SK-N-SH (cell line): ENCODE data around the gene PTPRD. TPM values are rescaled to one million over a fixed set of nuclear protein-coding genes. Genes with fewer than 3 reads are reported as not detected.

Experiments
- CTCF ChIA-PET: fragments of 300-600, 350-600 bp; formaldehyde crosslinking; extraction: SDS; loops from one replicate; lab custom pipeline; 2021; lab: Yijun Ruan, JAX
- POLR2A ChIA-PET: fragments of 350-600 bp; sonication (Branson Sonifier 250); formaldehyde crosslinking; extraction: SDS; loops from one replicate; lab custom pipeline; 2020; ENCODE audit warnings: antibody characterized with exemption, inconsistent platforms; lab: Yijun Ruan, JAX
- DNase-seq: peaks from one replicate; pipeline ENCODE4 v3.0.0; 2012
- H2AFZ ChIP-seq: fragments of 200-600 bp; sonication (generic); 2 replicates; pipeline ENCODE4 v1.8.1; 2016; ENCODE audit warnings: antibody characterized with exemption, mild to moderate bottlenecking, low read depth
- H3F3A ChIP-seq: fragments of 200-600 bp; sonication (generic); replicated peaks from 2 replicates; pipeline ENCODE3; 2016; ENCODE audit warnings: antibody characterized with exemption, mild to moderate bottlenecking; ENCODE audit not compliant: insufficient read depth
- H3K27ac ChIP-seq, 2 experiments: fragments of 200-500 bp in 1 of 2; fragments of 200-600 bp in 1 of 2; sonication (Bioruptor generic) in 1 of 2; sonication (generic), shearing (Covaris generic) in 1 of 2; 2 replicates each; pipeline versions ENCODE4 v1.5.1 to v1.6.1; 2014 to 2016; ENCODE audit warnings: low read depth in 2 of 2, inconsistent platforms in 1 of 2, low read length in 1 of 2, mild to moderate bottlenecking in 1 of 2, mixed read lengths in 1 of 2
- H3K27me3 ChIP-seq: fragments of 200-600 bp; sonication (generic), shearing (Covaris generic); 2 replicates; pipeline ENCODE4 v1.6.1; 2016; ENCODE audit warnings: mixed run types; ENCODE audit not compliant: insufficient read depth
- H3K36me3 ChIP-seq, 2 experiments: fragments of 200-500 bp in 1 of 2; fragments of 200-600 bp in 1 of 2; sonication (Bioruptor generic) in 1 of 2; sonication (generic) in 1 of 2; replicated peaks in 1 of 2; 2 replicates each; pipeline versions ENCODE3 to v1.5.1; 2014 to 2016; ENCODE audit warnings: low read length in 1 of 2, mild to moderate bottlenecking in 1 of 2; ENCODE audit not compliant: insufficient read depth in 2 of 2, control insufficient read depth in 1 of 2
- H3K4me1 ChIP-seq, 2 experiments: fragments of 200-500 bp in 1 of 2; fragments of 200-600 bp in 1 of 2; sonication (Bioruptor generic) in 1 of 2; sonication (generic), shearing (Covaris generic) in 1 of 2; 2 replicates each; pipeline versions ENCODE4 v1.5.1 to v1.6.1; 2014 to 2016; ENCODE audit warnings: low read depth in 1 of 2, low read length in 1 of 2, mixed run types in 1 of 2; ENCODE audit not compliant: insufficient read depth in 2 of 2, control insufficient read depth in 1 of 2
- H3K4me2 ChIP-seq: fragments of 200-600 bp; sonication (generic), shearing (Covaris generic); 2 replicates; pipeline ENCODE4 v1.6.1; 2017; ENCODE audit warnings: mixed run types
- H3K4me3 ChIP-seq, 2 experiments: fragments of 200-500 bp in 1 of 2; fragments of 200-600 bp in 1 of 2; sonication (Bioruptor generic) in 1 of 2; sonication (generic), shearing (Covaris generic) in 1 of 2; 2 replicates each; pipeline versions ENCODE4 v1.5.1 to v1.8.1; 2014 to 2016; ENCODE audit warnings: low read depth in 2 of 2, inconsistent platforms in 1 of 2, low read length in 1 of 2, mild to moderate bottlenecking in 1 of 2, mixed read lengths in 1 of 2, moderate library complexity in 1 of 2
- H3K79me2 ChIP-seq: fragments of 200-600 bp; sonication (generic); 2 replicates; pipeline ENCODE4 v1.8.1; 2017; ENCODE audit warnings: mild to moderate bottlenecking; ENCODE audit not compliant: insufficient read depth
- H3K9ac ChIP-seq: fragments of 200-600 bp; sonication (generic); 2 replicates; pipeline ENCODE4 v1.6.1; 2017; ENCODE audit warnings: mixed run types
- H3K9me2 ChIP-seq: fragments of 200-600 bp; sonication (generic); 2 replicates; pipeline ENCODE4 v1.6.1; 2017; ENCODE audit warnings: mixed run types
- H3K9me3 ChIP-seq: fragments of 200-600 bp; sonication (generic); 2 replicates; pipeline ENCODE4 v1.6.1; 2017; ENCODE audit warnings: mixed run types, mild to moderate bottlenecking, moderate library complexity
- H4K20me1 ChIP-seq: fragments of 200-600 bp; sonication (generic); 2 replicates; pipeline ENCODE4 v1.6.1; 2017; ENCODE audit warnings: mild to moderate bottlenecking, mixed run types; ENCODE audit not compliant: insufficient read depth
- EP300 ChIP-seq, 2 experiments: IDR thresholded peaks; 2 replicates each; pipeline versions ENCODE4 v1.4.0 to v1.6.1; 2012; ENCODE audit warnings: borderline replicate concordance in 1 of 2, low read depth in 1 of 2, low read length in 1 of 2
- EZH2phosphoT487 ChIP-seq: fragments of 200-600 bp; sonication (generic); IDR thresholded peaks from 2 replicates; pipeline ENCODE4 v1.6.1; 2017; ENCODE audit warnings: low read depth, mixed run types, mild to moderate bottlenecking, antibody characterized with exemption, moderate library complexity, borderline replicate concordance
- FOSL2 ChIP-seq: IDR thresholded peaks from 2 replicates; pipeline ENCODE4 v1.4.0; 2012; ENCODE audit warnings: low read depth, mild to moderate bottlenecking, moderate library complexity, borderline replicate concordance
- GABPA ChIP-seq: IDR thresholded peaks from 2 replicates; pipeline ENCODE4 v1.4.0; 2012; ENCODE audit warnings: low read depth, mild to moderate bottlenecking
- MEF2A ChIP-seq: IDR thresholded peaks from 2 replicates; pipeline ENCODE4 v1.4.0; 2012; ENCODE audit warnings: low read depth, borderline replicate concordance
- NFIC ChIP-seq: IDR thresholded peaks from 2 replicates; pipeline ENCODE4 v1.4.0; 2012; ENCODE audit warnings: borderline replicate concordance
- POLR2AphosphoS5 ChIP-seq: IDR thresholded peaks from 2 replicates; pipeline ENCODE4 v1.6.1; 2012; ENCODE audit warnings: low read depth, low read length
- RFX5 ChIP-seq: IDR thresholded peaks from 2 replicates; pipeline ENCODE4 v1.6.1; 2012; ENCODE audit warnings: mild to moderate bottlenecking, improper control_type of control experiment, low read length
- TAF1 ChIP-seq: IDR thresholded peaks from 2 replicates; pipeline ENCODE4 v1.6.1; 2012; ENCODE audit warnings: low read depth, mild to moderate bottlenecking, low read length, moderate library complexity, borderline replicate concordance
- TCF12 ChIP-seq: IDR thresholded peaks from 2 replicates; pipeline ENCODE4 v1.4.0; 2012
- TEAD4 ChIP-seq: IDR thresholded peaks from 2 replicates; pipeline ENCODE4 v1.4.0; 2012; ENCODE audit warnings: mild to moderate bottlenecking, borderline replicate concordance; ENCODE audit not compliant: insufficient read depth
- WGBS: methylation state at CpG from one replicate; pipeline ENCODE4 v1.1.6; 2017; ENCODE audit warnings: low lambda C conversion rate; 5-methylcytosine and 5-hydroxymethylcytosine counted together
- polyA plus RNA-seq, 3 experiments: library from polyadenylated mRNA; depleted of rRNA; stranded (reverse); fragments of >200 nt; gene quantifications; 2 replicates each; pipeline ENCODE4 v1.2.3, GENCODE V29; 2012
- TF ChIP-seq, protein P1 (sequence below): IDR thresholded peaks from 2 replicates; pipeline ENCODE4 v1.4.0; 2012; ENCODE audit warnings: low read depth, borderline replicate concordance
- TF ChIP-seq, protein P2 (sequence below): IDR thresholded peaks from 2 replicates; pipeline ENCODE4 v1.4.0; 2012; ENCODE audit warnings: low read depth, borderline replicate concordance
- TF ChIP-seq, protein P3 (sequence below): fragments of 150-350 bp; IDR thresholded peaks from 2 replicates; pipeline ENCODE4 v1.6.1; 2016; ENCODE audit warnings: mild to moderate bottlenecking, low read depth, low read length
- TF ChIP-seq, protein P4 (sequence below): IDR thresholded peaks from 2 replicates; pipeline ENCODE4 v1.6.1; 2012; ENCODE audit warnings: mild to moderate bottlenecking, low read depth, low read length, moderate library complexity

PTPRD gene
- polyA plus RNA-seq, 1 of the 3 experiments (the other 2 are of a cell fraction): 0.15 TPM

DNA sequence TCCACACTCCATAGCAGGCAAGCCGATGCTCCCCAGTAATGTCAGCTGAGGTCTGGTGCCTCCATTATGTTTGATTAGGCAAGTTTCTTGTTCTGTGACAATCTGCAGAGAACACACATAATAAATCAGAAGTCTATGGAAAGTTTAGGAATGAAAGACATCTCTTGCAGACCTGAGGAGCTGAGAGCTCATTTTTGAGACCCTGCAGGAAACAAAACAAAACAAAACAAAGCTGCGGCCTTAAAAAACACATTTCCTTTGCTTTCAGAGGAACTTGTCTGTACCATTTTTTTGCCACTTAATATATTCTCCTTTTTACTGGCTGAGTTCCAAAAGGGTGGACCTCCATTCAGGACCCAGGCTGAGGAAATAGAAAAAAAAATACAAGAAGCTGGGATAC, 2332.0 kb downstream of the PTPRD start:
- Histone ChIP-seq H3K4me2 (no peak overlapping the region), H3K9ac (no peak overlapping the region), H3K27me3 (no peaks in the 10 kb centered on the region), H3K9me3 (no peaks in the 10 kb centered on the region), H3K9me2 (no peaks in the 10 kb centered on the region), H2AFZ (no peak overlapping the region), H3K36me3 (no peaks in the 10 kb centered on the region), H3K4me1 (peaks cover 0 to 3% of the 10 kb centered on the region in 2 experiments; a peak in 1 of 4 replicates), H3F3A (no peaks in the 10 kb centered on the region), H4K20me1 (no peaks in the 10 kb centered on the region), H3K79me2 (no peaks in the 10 kb centered on the region)
- ChIA-PET POLR2A (no interaction called here), CTCF (no interaction called here)
- 62% methylated on average over 2 of the region's 2 CpGs for WGBS
- TF ChIP-seq TAF1 (no peak), FOSL2 (no peak), TEAD4 (no peak), EP300 (IDR thresholded peaks at IDR 0.05; ENCODE audit: borderline replicate concordance in 1 of 2, low read depth in 1 of 2, low read length in 1 of 2) (no peak), NFIC (no peak), GABPA (no peak), EZH2phosphoT487 (no peak), RFX5 (no peak), POLR2AphosphoS5 (no peak), TCF12 (no peak), MEF2A (no peak)
- TF ChIP-seq, protein P1, sequence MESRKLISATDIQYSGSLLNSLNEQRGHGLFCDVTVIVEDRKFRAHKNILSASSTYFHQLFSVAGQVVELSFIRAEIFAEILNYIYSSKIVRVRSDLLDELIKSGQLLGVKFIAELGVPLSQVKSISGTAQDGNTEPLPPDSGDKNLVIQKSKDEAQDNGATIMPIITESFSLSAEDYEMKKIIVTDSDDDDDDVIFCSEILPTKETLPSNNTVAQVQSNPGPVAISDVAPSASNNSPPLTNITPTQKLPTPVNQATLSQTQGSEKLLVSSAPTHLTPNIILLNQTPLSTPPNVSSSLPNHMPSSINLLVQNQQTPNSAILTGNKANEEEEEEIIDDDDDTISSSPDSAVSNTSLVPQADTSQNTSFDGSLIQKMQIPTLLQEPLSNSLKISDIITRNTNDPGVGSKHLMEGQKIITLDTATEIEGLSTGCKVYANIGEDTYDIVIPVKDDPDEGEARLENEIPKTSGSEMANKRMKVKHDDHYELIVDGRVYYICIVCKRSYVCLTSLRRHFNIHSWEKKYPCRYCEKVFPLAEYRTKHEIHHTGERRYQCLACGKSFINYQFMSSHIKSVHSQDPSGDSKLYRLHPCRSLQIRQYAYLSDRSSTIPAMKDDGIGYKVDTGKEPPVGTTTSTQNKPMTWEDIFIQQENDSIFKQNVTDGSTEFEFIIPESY: no peak
- TF ChIP-seq, protein P2, sequence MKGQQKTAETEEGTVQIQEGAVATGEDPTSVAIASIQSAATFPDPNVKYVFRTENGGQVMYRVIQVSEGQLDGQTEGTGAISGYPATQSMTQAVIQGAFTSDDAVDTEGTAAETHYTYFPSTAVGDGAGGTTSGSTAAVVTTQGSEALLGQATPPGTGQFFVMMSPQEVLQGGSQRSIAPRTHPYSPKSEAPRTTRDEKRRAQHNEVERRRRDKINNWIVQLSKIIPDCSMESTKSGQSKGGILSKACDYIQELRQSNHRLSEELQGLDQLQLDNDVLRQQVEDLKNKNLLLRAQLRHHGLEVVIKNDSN: no peak
- TF ChIP-seq, protein P3, sequence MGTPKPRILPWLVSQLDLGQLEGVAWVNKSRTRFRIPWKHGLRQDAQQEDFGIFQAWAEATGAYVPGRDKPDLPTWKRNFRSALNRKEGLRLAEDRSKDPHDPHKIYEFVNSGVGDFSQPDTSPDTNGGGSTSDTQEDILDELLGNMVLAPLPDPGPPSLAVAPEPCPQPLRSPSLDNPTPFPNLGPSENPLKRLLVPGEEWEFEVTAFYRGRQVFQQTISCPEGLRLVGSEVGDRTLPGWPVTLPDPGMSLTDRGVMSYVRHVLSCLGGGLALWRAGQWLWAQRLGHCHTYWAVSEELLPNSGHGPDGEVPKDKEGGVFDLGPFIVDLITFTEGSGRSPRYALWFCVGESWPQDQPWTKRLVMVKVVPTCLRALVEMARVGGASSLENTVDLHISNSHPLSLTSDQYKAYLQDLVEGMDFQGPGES: no peak
- TF ChIP-seq, protein P4, sequence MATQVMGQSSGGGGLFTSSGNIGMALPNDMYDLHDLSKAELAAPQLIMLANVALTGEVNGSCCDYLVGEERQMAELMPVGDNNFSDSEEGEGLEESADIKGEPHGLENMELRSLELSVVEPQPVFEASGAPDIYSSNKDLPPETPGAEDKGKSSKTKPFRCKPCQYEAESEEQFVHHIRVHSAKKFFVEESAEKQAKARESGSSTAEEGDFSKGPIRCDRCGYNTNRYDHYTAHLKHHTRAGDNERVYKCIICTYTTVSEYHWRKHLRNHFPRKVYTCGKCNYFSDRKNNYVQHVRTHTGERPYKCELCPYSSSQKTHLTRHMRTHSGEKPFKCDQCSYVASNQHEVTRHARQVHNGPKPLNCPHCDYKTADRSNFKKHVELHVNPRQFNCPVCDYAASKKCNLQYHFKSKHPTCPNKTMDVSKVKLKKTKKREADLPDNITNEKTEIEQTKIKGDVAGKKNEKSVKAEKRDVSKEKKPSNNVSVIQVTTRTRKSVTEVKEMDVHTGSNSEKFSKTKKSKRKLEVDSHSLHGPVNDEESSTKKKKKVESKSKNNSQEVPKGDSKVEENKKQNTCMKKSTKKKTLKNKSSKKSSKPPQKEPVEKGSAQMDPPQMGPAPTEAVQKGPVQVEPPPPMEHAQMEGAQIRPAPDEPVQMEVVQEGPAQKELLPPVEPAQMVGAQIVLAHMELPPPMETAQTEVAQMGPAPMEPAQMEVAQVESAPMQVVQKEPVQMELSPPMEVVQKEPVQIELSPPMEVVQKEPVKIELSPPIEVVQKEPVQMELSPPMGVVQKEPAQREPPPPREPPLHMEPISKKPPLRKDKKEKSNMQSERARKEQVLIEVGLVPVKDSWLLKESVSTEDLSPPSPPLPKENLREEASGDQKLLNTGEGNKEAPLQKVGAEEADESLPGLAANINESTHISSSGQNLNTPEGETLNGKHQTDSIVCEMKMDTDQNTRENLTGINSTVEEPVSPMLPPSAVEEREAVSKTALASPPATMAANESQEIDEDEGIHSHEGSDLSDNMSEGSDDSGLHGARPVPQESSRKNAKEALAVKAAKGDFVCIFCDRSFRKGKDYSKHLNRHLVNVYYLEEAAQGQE: no peak
- TF ChIP-seq, all 33 proteins: peak for 0
- DNase-seq: no peak
- no peak overlapping the region for H3K27ac ChIP-seq
- H3K4me3 ChIP-seq: no peak overlapping the region
